HepG2 (cell line): ENCODE data around the gene RER1. TPM values are rescaled to one million over a fixed set of nuclear protein-coding genes. Genes with fewer than 3 reads are reported as not detected.

Source experiments
- HNRNPK ChIP-seq: fragments of 200-400 bp; formaldehyde crosslinking; IDR thresholded peaks from 2 replicates; pipeline ENCODE4 v1.6.1; 2018; ENCODE audit warnings: low read length, low read depth, moderate library complexity, mild to moderate bottlenecking; ENCODE audit not compliant: poor library complexity, severe bottlenecking
- ISX ChIP-seq: sonication (generic); formaldehyde crosslinking; conservative IDR thresholded peaks from 2 replicates; pipeline ENCODE4 v1.5.0; 2020; ENCODE audit warnings: missing genetic modification reagents
- KLF12 ChIP-seq: sonication (generic); formaldehyde crosslinking; IDR thresholded peaks from 2 replicates; pipeline ENCODE4 v1.4.0; 2020; ENCODE audit warnings: missing genetic modification reagents, borderline replicate concordance
- NFE2L2 ChIP-seq: fragments of 150-350 bp; IDR thresholded peaks from 2 replicates; pipeline ENCODE4 v1.6.1; 2014; ENCODE audit warnings: low read length
- RBAK ChIP-seq: sonication (generic); formaldehyde crosslinking; IDR thresholded peaks from 2 replicates; pipeline ENCODE4 v1.5.1; 2020; ENCODE audit warnings: mild to moderate bottlenecking, missing genetic modification reagents
- SKI ChIP-seq: fragments of 450-650 bp; IDR thresholded peaks from one replicate; pipeline ENCODE4 v1.6.1; 2018; ENCODE audit warnings: mild to moderate bottlenecking; ENCODE audit not compliant: partially characterized antibody
- ZKSCAN5 ChIP-seq: sonication (generic); formaldehyde crosslinking; IDR thresholded peaks from 2 replicates; pipeline ENCODE4 v1.5.1; 2020; ENCODE audit warnings: mild to moderate bottlenecking, missing genetic modification reagents
- ZMAT3 ChIP-seq: sonication (generic); formaldehyde crosslinking; conservative IDR thresholded peaks from 2 replicates; pipeline ENCODE4 v1.7.0; 2021; ENCODE audit warnings: missing genetic modification reagents
- ZNF329 ChIP-seq: sonication (generic); formaldehyde crosslinking; IDR thresholded peaks from 2 replicates; pipeline ENCODE4 v1.9.0; 2021; ENCODE audit warnings: low read depth, mild to moderate bottlenecking, missing genetic modification reagents
- ZNF350 ChIP-seq: sonication (generic); formaldehyde crosslinking; IDR thresholded peaks from 2 replicates; pipeline ENCODE4 v1.4.0; 2020; ENCODE audit warnings: mild to moderate bottlenecking, low read depth, missing genetic modification reagents, borderline replicate concordance
- ZNF567 ChIP-seq: sonication (generic); formaldehyde crosslinking; IDR thresholded peaks from 2 replicates; pipeline ENCODE4 v1.8.1; 2023; ENCODE audit warnings: mild to moderate bottlenecking, missing genetic modification reagents, borderline replicate concordance
- polyA plus RNA-seq, 8 experiments: library from polyadenylated mRNA; depleted of rRNA in 3 of 8; stranded (reverse) in 7 of 8; unstranded in 1 of 8; fragments of >200 nt; fragmentation: Illumina TruSeq in 4 of 8; extraction: Trizol in 4 of 8; gene quantifications; 2 replicates each; pipeline versions ENCODE4 v1.2.1 to v1.2.3, GENCODE V29; 2011 to 2016; ENCODE audit warnings: low read depth in 4 of 8, missing spikeins in 1 of 8, mixed read lengths in 1 of 8; ENCODE audit not compliant: insufficient read depth in 1 of 8
- total RNA-seq, 5 experiments: library from RNA; depleted of rRNA; stranded (reverse); fragments of >200 nt; fragmentation: Illumina TruSeq; extraction: Trizol; gene quantifications; 2 replicates each; pipeline ENCODE4 v1.2.3, GENCODE V29; 2016; ENCODE audit warnings: low read depth in 1 of 5
- TF ChIP-seq, protein P1 (sequence below): sonication (generic); formaldehyde crosslinking; IDR thresholded peaks from 2 replicates; pipeline ENCODE4 v1.5.1; 2020; ENCODE audit warnings: mild to moderate bottlenecking, missing genetic modification reagents, borderline replicate concordance
- TF ChIP-seq, protein P2 (sequence below): sonication (generic); formaldehyde crosslinking; IDR thresholded peaks from 2 replicates; pipeline ENCODE4 v1.8.0; 2023; ENCODE audit warnings: mild to moderate bottlenecking, missing genetic modification reagents
- TF ChIP-seq, protein P3 (sequence below): sonication (generic); formaldehyde crosslinking; IDR thresholded peaks from 2 replicates; pipeline ENCODE4 v1.5.1; 2020; ENCODE audit warnings: missing genetic modification reagents, mild to moderate bottlenecking, borderline replicate concordance
- TF ChIP-seq, protein P4 (sequence below): fragments of 450-650 bp; IDR thresholded peaks from 2 replicates; pipeline ENCODE4 v1.6.1; 2016
- TF ChIP-seq, protein P5 (sequence below): sonication (generic); formaldehyde crosslinking; IDR thresholded peaks from 2 replicates; pipeline ENCODE4 v1.4.0; 2020; ENCODE audit warnings: mild to moderate bottlenecking, missing genetic modification reagents

Gene RER1
- total and polyA plus RNA-seq, 2 of the 13 experiments (the other 11 are each of a cell fraction or from before 2014, with no cell fraction given): 128 to 164 TPM

DNA sequence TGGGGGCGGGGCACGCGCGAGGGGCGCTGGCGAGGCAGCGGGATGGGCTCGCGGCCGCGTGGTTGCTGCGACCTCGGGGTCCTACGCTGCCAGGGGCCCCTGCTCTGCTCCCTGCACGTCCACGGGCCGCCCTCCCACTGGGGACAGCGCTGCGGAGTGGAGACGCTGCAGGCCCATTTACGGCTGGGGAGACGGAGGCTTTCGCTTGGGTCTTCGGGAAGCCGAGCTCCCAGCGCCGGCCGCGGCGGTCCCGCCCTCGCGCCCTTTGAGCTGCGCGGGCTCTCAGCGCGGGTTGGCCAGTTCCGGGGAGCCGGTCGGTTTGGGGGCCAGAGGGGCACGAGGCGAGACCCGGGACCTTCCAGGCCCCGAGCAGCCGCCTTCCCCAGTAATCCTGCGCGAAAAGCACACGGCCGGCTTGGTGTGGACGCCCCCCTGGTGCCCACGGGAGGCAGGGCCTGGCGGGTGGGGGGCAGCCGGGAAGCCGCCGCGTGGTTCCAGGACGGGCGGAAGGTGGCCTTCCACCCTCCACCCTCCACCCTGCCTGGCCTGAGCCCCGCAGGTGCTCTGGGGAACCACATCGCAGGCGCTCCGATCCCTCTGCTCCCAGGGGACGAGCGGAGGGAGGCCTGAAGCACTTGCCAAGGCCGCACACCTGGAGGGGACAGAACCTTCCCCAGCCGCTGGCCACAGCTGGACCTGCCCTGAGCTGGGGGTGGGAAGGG lies 21.3 kb downstream of the RER1 start (continued):
- TF ChIP-seq, protein P1, sequence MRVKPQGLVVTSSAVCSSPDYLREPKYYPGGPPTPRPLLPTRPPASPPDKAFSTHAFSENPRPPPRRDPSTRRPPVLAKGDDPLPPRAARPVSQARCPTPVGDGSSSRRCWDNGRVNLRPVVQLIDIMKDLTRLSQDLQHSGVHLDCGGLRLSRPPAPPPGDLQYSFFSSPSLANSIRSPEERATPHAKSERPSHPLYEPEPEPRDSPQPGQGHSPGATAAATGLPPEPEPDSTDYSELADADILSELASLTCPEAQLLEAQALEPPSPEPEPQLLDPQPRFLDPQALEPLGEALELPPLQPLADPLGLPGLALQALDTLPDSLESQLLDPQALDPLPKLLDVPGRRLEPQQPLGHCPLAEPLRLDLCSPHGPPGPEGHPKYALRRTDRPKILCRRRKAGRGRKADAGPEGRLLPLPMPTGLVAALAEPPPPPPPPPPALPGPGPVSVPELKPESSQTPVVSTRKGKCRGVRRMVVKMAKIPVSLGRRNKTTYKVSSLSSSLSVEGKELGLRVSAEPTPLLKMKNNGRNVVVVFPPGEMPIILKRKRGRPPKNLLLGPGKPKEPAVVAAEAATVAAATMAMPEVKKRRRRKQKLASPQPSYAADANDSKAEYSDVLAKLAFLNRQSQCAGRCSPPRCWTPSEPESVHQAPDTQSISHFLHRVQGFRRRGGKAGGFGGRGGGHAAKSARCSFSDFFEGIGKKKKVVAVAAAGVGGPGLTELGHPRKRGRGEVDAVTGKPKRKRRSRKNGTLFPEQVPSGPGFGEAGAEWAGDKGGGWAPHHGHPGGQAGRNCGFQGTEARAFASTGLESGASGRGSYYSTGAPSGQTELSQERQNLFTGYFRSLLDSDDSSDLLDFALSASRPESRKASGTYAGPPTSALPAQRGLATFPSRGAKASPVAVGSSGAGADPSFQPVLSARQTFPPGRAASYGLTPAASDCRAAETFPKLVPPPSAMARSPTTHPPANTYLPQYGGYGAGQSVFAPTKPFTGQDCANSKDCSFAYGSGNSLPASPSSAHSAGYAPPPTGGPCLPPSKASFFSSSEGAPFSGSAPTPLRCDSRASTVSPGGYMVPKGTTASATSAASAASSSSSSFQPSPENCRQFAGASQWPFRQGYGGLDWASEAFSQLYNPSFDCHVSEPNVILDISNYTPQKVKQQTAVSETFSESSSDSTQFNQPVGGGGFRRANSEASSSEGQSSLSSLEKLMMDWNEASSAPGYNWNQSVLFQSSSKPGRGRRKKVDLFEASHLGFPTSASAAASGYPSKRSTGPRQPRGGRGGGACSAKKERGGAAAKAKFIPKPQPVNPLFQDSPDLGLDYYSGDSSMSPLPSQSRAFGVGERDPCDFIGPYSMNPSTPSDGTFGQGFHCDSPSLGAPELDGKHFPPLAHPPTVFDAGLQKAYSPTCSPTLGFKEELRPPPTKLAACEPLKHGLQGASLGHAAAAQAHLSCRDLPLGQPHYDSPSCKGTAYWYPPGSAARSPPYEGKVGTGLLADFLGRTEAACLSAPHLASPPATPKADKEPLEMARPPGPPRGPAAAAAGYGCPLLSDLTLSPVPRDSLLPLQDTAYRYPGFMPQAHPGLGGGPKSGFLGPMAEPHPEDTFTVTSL: peak; percentile 34; the same call in 1 of the 2 replicates
- TF ChIP-seq NFE2L2: no peak
- TF ChIP-seq, protein P2, sequence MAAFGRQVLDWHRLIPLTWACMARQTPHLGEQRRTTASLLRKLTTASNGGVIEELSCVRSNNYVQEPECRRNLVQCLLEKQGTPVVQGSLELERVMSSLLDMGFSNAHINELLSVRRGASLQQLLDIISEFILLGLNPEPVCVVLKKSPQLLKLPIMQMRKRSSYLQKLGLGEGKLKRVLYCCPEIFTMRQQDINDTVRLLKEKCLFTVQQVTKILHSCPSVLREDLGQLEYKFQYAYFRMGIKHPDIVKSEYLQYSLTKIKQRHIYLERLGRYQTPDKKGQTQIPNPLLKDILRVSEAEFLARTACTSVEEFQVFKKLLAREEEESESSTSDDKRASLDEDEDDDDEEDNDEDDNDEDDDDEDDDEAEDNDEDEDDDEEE (CRISPR knock-in tag): peak; percentile 87
- no peak; the same call in 1 of the 2 replicates for TF ChIP-seq ZMAT3 (CRISPR knock-in tag)
- 0 out of 2 replicates have a peak, but pooled peaks have one; percentile 48 for TF ChIP-seq ZNF350 (CRISPR knock-in tag)
- TF ChIP-seq, protein P3, sequence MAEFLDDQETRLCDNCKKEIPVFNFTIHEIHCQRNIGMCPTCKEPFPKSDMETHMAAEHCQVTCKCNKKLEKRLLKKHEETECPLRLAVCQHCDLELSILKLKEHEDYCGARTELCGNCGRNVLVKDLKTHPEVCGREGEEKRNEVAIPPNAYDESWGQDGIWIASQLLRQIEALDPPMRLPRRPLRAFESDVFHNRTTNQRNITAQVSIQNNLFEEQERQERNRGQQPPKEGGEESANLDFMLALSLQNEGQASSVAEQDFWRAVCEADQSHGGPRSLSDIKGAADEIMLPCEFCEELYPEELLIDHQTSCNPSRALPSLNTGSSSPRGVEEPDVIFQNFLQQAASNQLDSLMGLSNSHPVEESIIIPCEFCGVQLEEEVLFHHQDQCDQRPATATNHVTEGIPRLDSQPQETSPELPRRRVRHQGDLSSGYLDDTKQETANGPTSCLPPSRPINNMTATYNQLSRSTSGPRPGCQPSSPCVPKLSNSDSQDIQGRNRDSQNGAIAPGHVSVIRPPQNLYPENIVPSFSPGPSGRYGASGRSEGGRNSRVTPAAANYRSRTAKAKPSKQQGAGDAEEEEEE (CRISPR knock-in tag): no peak
- TF ChIP-seq KLF12 (CRISPR knock-in tag): peak; percentile 72; the same call in 1 of the 2 replicates
- peak; percentile 43; the same call in 1 of the 2 replicates for TF ChIP-seq ZNF329 (CRISPR knock-in tag)
- TF ChIP-seq RBAK (CRISPR knock-in tag): no peak
- TF ChIP-seq SKI: no peak
- peak; percentile 61 for TF ChIP-seq HNRNPK
- no peak for TF ChIP-seq ZNF567 (CRISPR knock-in tag)
- TF ChIP-seq, protein P4, sequence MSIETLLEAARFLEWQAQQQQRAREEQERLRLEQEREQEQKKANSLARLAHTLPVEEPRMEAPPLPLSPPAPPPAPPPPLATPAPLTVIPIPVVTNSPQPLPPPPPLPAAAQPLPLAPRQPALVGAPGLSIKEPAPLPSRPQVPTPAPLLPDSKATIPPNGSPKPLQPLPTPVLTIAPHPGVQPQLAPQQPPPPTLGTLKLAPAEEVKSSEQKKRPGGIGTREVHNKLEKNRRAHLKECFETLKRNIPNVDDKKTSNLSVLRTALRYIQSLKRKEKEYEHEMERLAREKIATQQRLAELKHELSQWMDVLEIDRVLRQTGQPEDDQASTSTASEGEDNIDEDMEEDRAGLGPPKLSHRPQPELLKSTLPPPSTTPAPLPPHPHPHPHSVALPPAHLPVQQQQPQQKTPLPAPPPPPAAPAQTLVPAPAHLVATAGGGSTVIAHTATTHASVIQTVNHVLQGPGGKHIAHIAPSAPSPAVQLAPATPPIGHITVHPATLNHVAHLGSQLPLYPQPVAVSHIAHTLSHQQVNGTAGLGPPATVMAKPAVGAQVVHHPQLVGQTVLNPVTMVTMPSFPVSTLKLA: no peak
- TF ChIP-seq, protein P5, sequence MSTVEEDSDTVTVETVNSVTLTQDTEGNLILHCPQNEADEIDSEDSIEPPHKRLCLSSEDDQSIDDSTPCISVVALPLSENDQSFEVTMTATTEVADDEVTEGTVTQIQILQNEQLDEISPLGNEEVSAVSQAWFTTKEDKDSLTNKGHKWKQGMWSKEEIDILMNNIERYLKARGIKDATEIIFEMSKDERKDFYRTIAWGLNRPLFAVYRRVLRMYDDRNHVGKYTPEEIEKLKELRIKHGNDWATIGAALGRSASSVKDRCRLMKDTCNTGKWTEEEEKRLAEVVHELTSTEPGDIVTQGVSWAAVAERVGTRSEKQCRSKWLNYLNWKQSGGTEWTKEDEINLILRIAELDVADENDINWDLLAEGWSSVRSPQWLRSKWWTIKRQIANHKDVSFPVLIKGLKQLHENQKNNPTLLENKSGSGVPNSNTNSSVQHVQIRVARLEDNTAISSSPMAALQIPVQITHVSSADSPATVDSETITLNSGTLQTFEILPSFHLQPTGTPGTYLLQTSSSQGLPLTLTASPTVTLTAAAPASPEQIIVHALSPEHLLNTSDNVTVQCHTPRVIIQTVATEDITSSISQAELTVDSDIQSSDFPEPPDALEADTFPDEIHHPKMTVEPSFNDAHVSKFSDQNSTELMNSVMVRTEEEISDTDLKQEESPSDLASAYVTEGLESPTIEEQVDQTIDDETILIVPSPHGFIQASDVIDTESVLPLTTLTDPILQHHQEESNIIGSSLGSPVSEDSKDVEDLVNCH (CRISPR knock-in tag): no peak
- TF ChIP-seq ZKSCAN5 (CRISPR knock-in tag): no peak
- no peak; the same call in 1 of the 2 replicates for TF ChIP-seq ISX
